PC-9 (cell line): ENCODE measurements around the gene AHNAK.

ENCODE experiments used
- CTCF ChIP-seq: fragments of 200-600 bp; sonication (generic); conservative IDR thresholded peaks from 2 replicates; pipeline ENCODE4 v1.6.1; 2017; ENCODE audit warnings: mixed run types, antibody characterized with exemption, mild to moderate bottlenecking, moderate library complexity
- EZH2 ChIP-seq: fragments of 200-600 bp; sonication (generic); IDR thresholded peaks from 2 replicates; pipeline ENCODE4 v1.8.0; 2017; ENCODE audit warnings: antibody characterized with exemption, low read depth

- no peak for TF ChIP-seq CTCF
- TF ChIP-seq EZH2: no peak
These were observed 6.7 kb upstream of the AHNAK start for GRCh38 chr11:62553080-62553838.
